Measurements from ENCODE around the gene MAGI2.

GRCh38 chr7:78023191-78023590 is 1430.3 kb downstream of the MAGI2 start:
- TF ChIP-seq POLR2A (IDR thresholded peaks at IDR 0.05; ENCODE audit: low read length), result no peak
- TF ChIP-seq GATA1 (IDR thresholded peaks at IDR 0.05; ENCODE audit: low read depth, low read length), result no peak
